Measurements from ENCODE around the gene UBIAD1.

The UBIAD1 gene

DNA sequence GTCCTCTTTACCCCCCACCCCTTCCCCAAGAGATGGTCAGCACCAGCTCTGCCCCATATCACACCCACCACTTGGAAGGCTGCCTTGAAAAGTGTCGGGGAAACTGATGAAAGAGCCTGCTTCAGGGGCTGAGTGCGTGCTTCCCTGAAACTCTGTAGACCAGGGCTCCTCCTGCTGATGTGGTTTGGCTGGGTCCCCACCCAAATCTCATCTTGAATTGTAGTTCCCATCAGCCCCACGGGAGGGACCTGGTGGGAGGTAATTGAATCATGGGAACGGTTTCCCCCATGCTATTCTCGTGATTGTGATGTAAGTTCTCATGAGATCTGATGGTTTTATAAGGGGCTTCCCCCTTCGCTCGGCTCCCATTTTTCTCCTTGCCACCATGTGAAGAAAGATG lies 36.4 kb downstream of the UBIAD1 start:
- DNase-seq (ENCODE audit: low spot score) = no peak
- TF ChIP-seq, protein P1, sequence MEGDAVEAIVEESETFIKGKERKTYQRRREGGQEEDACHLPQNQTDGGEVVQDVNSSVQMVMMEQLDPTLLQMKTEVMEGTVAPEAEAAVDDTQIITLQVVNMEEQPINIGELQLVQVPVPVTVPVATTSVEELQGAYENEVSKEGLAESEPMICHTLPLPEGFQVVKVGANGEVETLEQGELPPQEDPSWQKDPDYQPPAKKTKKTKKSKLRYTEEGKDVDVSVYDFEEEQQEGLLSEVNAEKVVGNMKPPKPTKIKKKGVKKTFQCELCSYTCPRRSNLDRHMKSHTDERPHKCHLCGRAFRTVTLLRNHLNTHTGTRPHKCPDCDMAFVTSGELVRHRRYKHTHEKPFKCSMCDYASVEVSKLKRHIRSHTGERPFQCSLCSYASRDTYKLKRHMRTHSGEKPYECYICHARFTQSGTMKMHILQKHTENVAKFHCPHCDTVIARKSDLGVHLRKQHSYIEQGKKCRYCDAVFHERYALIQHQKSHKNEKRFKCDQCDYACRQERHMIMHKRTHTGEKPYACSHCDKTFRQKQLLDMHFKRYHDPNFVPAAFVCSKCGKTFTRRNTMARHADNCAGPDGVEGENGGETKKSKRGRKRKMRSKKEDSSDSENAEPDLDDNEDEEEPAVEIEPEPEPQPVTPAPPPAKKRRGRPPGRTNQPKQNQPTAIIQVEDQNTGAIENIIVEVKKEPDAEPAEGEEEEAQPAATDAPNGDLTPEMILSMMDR (IDR thresholded peaks at IDR 0.05; ENCODE audit: borderline replicate concordance, control extremely low read depth, extremely low read depth, insufficient read depth, missing control alignments) = no peak
- in situ Hi-C loops (cut with MboI; ENCODE audit: low sequenced_read_pairs, unreplicated experiment) = loop anchor here (25.0 kb wide), 1 partner anchor 328 kb away; no protein-coding TSS in a partner anchor

DNA sequence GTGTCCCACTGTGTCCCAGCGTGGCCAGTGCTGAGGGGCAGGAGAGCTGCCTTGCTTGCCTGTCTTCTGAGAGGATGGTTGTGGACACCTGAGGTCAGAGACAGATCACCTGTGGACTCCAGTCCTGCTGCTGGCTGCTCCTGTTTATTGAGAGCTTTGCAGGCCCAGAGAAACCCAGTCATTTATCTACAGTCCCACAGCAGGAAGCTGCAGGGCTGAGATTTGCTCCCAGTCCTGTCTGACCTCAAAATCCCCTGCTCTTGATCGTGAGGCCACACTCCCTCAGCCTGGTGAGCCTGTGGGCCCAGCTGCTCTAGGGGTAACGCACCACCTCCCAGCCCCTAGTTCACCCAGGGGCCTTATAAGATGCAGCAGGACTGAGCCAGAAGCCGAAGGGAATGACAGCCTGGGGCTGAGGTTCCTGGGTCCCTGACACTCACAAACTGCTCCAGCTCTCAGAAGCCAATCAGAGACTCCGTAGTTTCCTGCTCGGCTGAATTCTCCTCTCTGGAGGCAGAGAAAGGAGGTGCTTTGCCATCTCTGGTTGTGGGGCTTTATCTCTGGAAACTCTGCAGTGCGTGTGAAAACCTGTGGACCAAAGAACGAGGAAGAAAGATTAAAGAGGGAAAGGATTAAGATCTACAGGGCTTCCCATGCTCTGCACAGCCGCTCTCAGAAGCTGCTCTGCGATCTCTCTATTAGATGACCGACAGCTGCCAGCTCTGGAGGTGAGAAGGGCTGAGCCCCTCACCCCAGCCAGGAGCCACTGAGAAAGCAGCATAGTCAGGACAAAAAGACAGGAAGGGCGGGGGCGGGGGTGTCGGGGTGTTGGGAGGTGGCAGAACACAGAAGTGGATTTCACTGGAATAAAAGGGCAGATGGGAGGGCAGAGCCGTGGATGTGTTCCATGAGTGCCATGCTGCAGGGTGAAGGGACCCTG lies 39.1 kb downstream of the UBIAD1 start:
- in situ Hi-C loops (cut with MboI; ENCODE audit: low sequenced_read_pairs, unreplicated experiment) = loop anchor here (25.0 kb wide), 1 partner anchor 325 kb away; no protein-coding TSS in a partner anchor
- no peak for DNase-seq (ENCODE audit: low spot score)
- TF ChIP-seq, protein P1 (IDR thresholded peaks at IDR 0.05; ENCODE audit: borderline replicate concordance, control extremely low read depth, extremely low read depth, insufficient read depth, missing control alignments) = no peak

DNA sequence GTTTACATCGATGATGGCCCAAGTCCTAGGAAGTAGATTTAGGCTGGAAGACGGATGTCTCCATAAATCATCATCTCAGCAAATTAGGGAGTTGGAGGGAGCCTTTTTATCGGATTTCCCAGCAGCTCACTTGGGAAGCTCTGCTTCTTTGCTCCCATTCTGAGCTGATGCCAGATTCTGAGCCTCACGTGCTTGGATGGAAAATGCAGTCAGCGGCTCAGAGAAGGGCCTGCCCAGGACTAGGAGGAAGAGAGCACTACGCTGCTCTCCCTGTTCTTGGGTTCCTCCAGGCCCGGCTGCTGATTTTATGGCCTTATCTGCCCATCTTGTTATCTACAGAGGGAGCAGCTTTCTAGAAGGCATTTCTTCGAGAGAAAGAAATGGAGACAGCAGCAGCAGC lies 42.0 kb downstream of the UBIAD1 start:
- TF ChIP-seq, protein P1 (IDR thresholded peaks at IDR 0.05; ENCODE audit: borderline replicate concordance, control extremely low read depth, extremely low read depth, insufficient read depth, missing control alignments) = no peak
- in situ Hi-C loops (cut with MboI; ENCODE audit: low sequenced_read_pairs, unreplicated experiment) = loop anchor here (25.0 kb wide), 1 partner anchor 322 kb away; no protein-coding TSS in a partner anchor
- no peak for DNase-seq (ENCODE audit: low spot score)

DNA sequence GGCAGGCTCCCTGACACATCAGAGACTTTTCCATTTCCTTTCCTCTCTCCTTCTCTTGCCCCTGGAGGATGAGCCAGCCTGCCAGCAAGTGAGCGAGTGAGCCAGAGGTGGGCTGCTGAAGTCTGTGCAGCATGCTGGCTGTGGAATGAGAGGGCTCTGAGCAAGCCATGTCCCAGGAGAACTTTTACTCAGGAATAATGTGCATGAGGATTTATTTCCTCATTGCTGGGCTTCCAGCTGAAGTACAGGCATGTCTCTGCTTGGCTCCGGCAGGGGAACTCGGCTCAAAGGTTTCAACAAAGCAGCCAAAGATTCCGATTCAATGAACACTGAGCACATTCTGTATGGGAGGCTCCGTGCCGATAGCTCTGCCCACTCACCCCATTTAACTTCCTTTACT lies 43.7 kb downstream of the UBIAD1 start:
- in situ Hi-C loops (cut with MboI; ENCODE audit: low sequenced_read_pairs, unreplicated experiment) = loop anchor here (25.0 kb wide), 1 partner anchor 321 kb away; no protein-coding TSS in a partner anchor
- DNase-seq (ENCODE audit: low spot score) = no peak
- TF ChIP-seq, protein P1 (IDR thresholded peaks at IDR 0.05; ENCODE audit: borderline replicate concordance, control extremely low read depth, extremely low read depth, insufficient read depth, missing control alignments) = no peak

DNA sequence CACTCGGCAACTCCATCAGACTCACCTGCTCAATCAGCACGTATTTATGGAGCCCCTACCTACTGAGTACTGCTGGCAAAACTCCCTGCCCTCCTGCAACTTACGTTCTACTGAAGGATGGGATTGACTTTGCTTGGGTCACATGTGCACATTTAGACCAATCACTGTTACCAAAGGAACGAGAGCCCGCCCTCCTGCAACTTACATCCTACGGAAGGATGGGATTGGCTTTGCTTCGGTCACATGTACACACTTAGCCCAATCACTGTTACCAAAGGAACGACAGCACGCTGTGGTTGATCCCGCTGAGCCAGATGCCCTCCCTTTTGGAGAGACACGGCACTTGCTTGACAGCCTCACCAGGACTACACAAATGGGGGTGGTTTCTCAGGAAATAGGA lies 46.0 kb downstream of the UBIAD1 start:
- no peak for DNase-seq (ENCODE audit: low spot score)
- in situ Hi-C loops (cut with MboI; ENCODE audit: low sequenced_read_pairs, unreplicated experiment) = loop anchor here (25.0 kb wide), 1 partner anchor 318 kb away; no protein-coding TSS in a partner anchor
- TF ChIP-seq, protein P1 (IDR thresholded peaks at IDR 0.05; ENCODE audit: borderline replicate concordance, control extremely low read depth, extremely low read depth, insufficient read depth, missing control alignments) = no peak

DNA sequence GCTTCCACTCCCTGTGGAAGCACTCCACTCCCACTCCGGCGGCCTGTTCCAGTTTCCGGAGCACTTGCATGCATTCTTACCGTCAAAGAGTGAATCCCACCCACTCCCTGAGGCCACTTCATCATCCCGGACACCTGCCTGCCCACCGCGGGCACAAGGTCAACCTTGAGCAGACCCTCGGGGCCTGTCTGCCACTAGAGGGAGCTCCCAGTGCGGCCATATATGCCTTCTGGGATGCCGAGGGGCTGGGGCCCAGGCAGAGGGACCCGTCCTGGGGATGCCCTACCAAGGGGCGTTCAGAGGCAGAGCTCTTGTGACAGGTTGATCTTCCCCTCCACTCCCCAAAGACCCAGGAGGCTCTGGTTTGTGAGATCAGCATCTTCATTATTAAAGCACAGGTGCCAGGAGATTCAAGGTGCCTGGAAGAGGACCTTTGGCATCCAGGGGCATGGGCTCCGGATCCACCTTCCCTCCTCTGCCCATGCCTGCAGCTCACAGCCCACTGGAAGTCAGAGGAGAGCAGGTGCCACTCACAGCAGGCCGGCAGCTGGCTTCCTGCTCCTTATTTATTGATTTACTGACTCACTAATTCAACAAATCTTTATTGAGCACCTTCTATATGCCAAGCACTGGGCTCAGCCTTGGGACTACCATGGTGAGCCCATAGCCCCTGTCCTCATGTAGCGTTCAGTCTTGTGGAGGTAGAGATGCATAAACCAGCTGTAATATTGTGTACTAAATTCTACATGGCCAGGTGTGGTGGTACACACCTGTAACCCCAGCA lies 47.3 kb downstream of the UBIAD1 start:
- in situ Hi-C loops (cut with MboI; ENCODE audit: low sequenced_read_pairs, unreplicated experiment) = loop anchor here (25.0 kb wide), 1 partner anchor 317 kb away; no protein-coding TSS in a partner anchor
- peak; percentile 81 for DNase-seq (ENCODE audit: low spot score)
- TF ChIP-seq, protein P1 (IDR thresholded peaks at IDR 0.05; ENCODE audit: borderline replicate concordance, control extremely low read depth, extremely low read depth, insufficient read depth, missing control alignments) = peak; percentile 71
